ENCODE data around the gene VCX. TPM values are rescaled to one million over a fixed set of nuclear protein-coding genes. Genes with fewer than 3 reads are reported as not detected.

The VCX gene
- total RNA-seq, result not detected in 2 replicates

GRCh38 chrX:7842871-7843270 lies at the start of gene VCX:
VCX (plus strand) TSS chrX:7843171; CDS start chrX:7843204, 33 bp downstream.

Other genes starting within 250 kb of the VCX start
- 24.8 and 41.2 TPM in 2 replicates for gene PNPLA4, start 84.2 kb downstream of the VCX start, total RNA-seq

Data from mesangial cell (primary cell).